Measurements from ENCODE around the gene C11orf68. TPM values are rescaled to one million over a fixed set of nuclear protein-coding genes. Genes with fewer than 3 reads are reported as not detected.

C11orf68 gene
- total and polyA plus RNA-seq, 9 of the 15 experiments (the other 6 are each of a cell fraction or from before 2014, with no cell fraction given) = 3.6 to 35.9 (median 12.8) TPM

- TF ChIP-seq U2AF1 (optimal IDR thresholded peaks at IDR 0.05; ENCODE audit: low read depth, low read length) (no peak), ATF4 (CRISPR knock-in tag; IDR thresholded peaks at IDR 0.05) (no peak), NFIC (IDR thresholded peaks at IDR 0.05) (peak; percentile 13; the same call in 1 of the 2 replicates), GATAD2B (IDR thresholded peaks at IDR 0.05; ENCODE audit: borderline replicate concordance) (no peak), CEBPB (tag; IDR thresholded peaks at IDR 0.05) (no peak), SP1 (CRISPR knock-in tag; IDR thresholded peaks at IDR 0.05) (no peak), EGR1 (conservative IDR thresholded peaks at IDR 0.05) (peak; percentile 74), MEF2A (IDR thresholded peaks at IDR 0.05; ENCODE audit: control insufficient read depth, low read depth, low read length) (no peak), HMGN3 (IDR thresholded peaks at IDR 0.05; ENCODE audit: borderline replicate concordance, extremely low read depth, insufficient read length, low read depth, low read length) (no peak), ZNF407 (IDR thresholded peaks at IDR 0.05; ENCODE audit: low read depth) (no peak), DDX20 (tag; IDR thresholded peaks at IDR 0.05; ENCODE audit: low read depth) (no peak)
These were observed 910 bp upstream of the C11orf68 start (continued) for GRCh38 chr11:65919573-65920371.
